Esophagus (tissue), 2 donors: ENCODE measurements around the gene ALKBH7. TPM values are rescaled to one million over a fixed set of nuclear protein-coding genes. Genes with fewer than 3 reads are reported as not detected.
A peak's percentile ranks its signal among the peaks of the same experiment; 100 is the strongest.

ENCODE experiments used
- H3K27ac ChIP-seq, 2 donors: one replicate each; pipeline ENCODE4 v1.5.1; 2013; ENCODE audit warnings: low read depth in 2 of 2, mild to moderate bottlenecking in 2 of 2, inconsistent platforms in 1 of 2, low read length in 1 of 2, moderate library complexity in 1 of 2
- H3K27me3 ChIP-seq, 2 donors: one replicate each; pipeline ENCODE4 v1.6.1; 2013; ENCODE audit warnings: low read length in 2 of 2, control low read depth in 1 of 2, mild to moderate bottlenecking in 1 of 2; ENCODE audit not compliant: insufficient read depth in 2 of 2, control insufficient read depth in 1 of 2
- H3K36me3 ChIP-seq, 2 donors: one replicate each; pipeline ENCODE4 v1.6.1; 2013; ENCODE audit warnings: low read length in 1 of 2; ENCODE audit not compliant: control insufficient read depth in 2 of 2, insufficient read depth in 2 of 2
- H3K4me1 ChIP-seq, 2 donors: one replicate each; pipeline ENCODE4 v1.6.1; 2013; ENCODE audit warnings: low read length in 1 of 2; ENCODE audit not compliant: control insufficient read depth in 2 of 2, insufficient read depth in 2 of 2
- H3K4me3 ChIP-seq, 2 donors: one replicate each; pipeline ENCODE4 v1.5.1; 2013; ENCODE audit warnings: low read length in 2 of 2, mild to moderate bottlenecking in 2 of 2, low read depth in 1 of 2, moderate library complexity in 1 of 2
- H3K9me3 ChIP-seq, 2 donors: one replicate each; pipeline ENCODE4 v1.6.1; 2013; ENCODE audit warnings: mild to moderate bottlenecking in 2 of 2, low read depth in 1 of 2, low read length in 1 of 2, moderate library complexity in 1 of 2; ENCODE audit not compliant: control insufficient read depth in 2 of 2, insufficient read depth in 1 of 2
- WGBS, 2 donors: extraction: QIAGEN DNeasy Blood & Tissue Kit; methylation state at CpG; one replicate each; pipeline ENCODE4 v1.1.7; 2013; 5-methylcytosine and 5-hydroxymethylcytosine counted together
- polyA plus RNA-seq, 2 donors: library from polyadenylated mRNA; stranded (reverse); fragments of 200-250 nt; gene quantifications; one replicate each; pipeline ENCODE4 v1.2.3, GENCODE V29; 2013
- donor health status: healthy with polysubstance abuse.
- donor health status: Bipolar disorder and iron deficiency.

ALKBH7 gene
- polyA plus RNA-seq, 2 donors = 40.6 to 57.1 TPM

- WGBS, 2 donors = 74 to 82% methylated on average over 20 of the region's 20 CpGs
- peaks cover 29 to 52% of the 10 kb centered on the region in 2 donors for H3K36me3 ChIP-seq
Observed at GRCh38 chr19:6421075-6422014, 48.8 kb downstream of the ALKBH7 start.

GRCh38 chr19:6423499-6424194, 51.1 kb downstream of the ALKBH7 start:
- peaks cover 15 to 29% of the 10 kb centered on the region in 2 donors for H3K36me3 ChIP-seq
- H3K4me3 ChIP-seq = peak overlapping the region; percentile 74 to 95
- H3K9me3 ChIP-seq = no peaks in the 10 kb centered on the region
- H3K27ac ChIP-seq = peak overlapping the region; percentile 67 to 79
- no peaks in the 10 kb centered on the region for H3K27me3 ChIP-seq
- peaks cover 0 to 10% of the 10 kb centered on the region in 2 donors for H3K4me1 ChIP-seq
- 1% methylated on average over 19 to 20 of the region's 20 CpGs for WGBS, 2 donors

More at GRCh38 chr19:6421075-6422014, 48.8 kb downstream of the ALKBH7 start:
- no peak overlapping the region for H3K4me3 ChIP-seq
- peaks cover 0 to 10% of the 10 kb centered on the region in 2 donors for H3K4me1 ChIP-seq
- H3K27ac ChIP-seq = no peak overlapping the region
- H3K27me3 ChIP-seq = no peaks in the 10 kb centered on the region
- no peaks in the 10 kb centered on the region for H3K9me3 ChIP-seq

- H3K36me3 ChIP-seq = peaks cover 9 to 23% of the 10 kb centered on the region in 2 donors
- peaks cover 0 to 10% of the 10 kb centered on the region in 2 donors for H3K4me1 ChIP-seq
- 1% methylated on average over 65 to 114 of the region's 114 CpGs for WGBS, 2 donors
- no peaks in the 10 kb centered on the region for H3K9me3 ChIP-seq
- no peaks in the 10 kb centered on the region for H3K27me3 ChIP-seq
- H3K4me3 ChIP-seq = peak within 1 kb of the TSS; percentile 74 to 95
- peak within 1 kb of the TSS; percentile 85 to 93 for H3K27ac ChIP-seq
Observed at GRCh38 chr19:6424195-6424938, 51.8 kb downstream of the ALKBH7 start, which contains the start of gene KHSRP. TSS of gene KHSRP (minus strand) at chr19:6424811. CDS start at chr19:6424701, 110 bp downstream.

Other genes with a start within 250 kb of the ALKBH7 start
- gene ACSBG2, start 237.1 kb upstream of the ALKBH7 start, polyA plus RNA-seq = under 1 TPM in 1 of 2 donors, not detected in 1; 0.12 TPM
- gene MLLT1, start 92.8 kb upstream of the ALKBH7 start, polyA plus RNA-seq = 10 to 100 TPM; 15.5 to 16.3 TPM
- 1 to 10 TPM; 6.2 to 7.4 TPM for gene ACER1, start 39.2 kb upstream of the ALKBH7 start, polyA plus RNA-seq
- 10 to 100 TPM; 38.0 to 65.5 TPM for gene CLPP, start 11.3 kb upstream of the ALKBH7 start, polyA plus RNA-seq
- under 1 TPM; 0.47 to 0.79 TPM for gene PSPN, start 3.1 kb downstream of the ALKBH7 start, polyA plus RNA-seq
- gene GTF2F1, start 20.4 kb downstream of the ALKBH7 start, polyA plus RNA-seq = 10 to 100 TPM; 35.7 to 46.6 TPM
- 10 to 100 TPM; 91.9 to 96.2 TPM for gene KHSRP, start 52.0 kb downstream of the ALKBH7 start, polyA plus RNA-seq
- 1 to 10 TPM in 1 of 2 donors, under 1 TPM in 1; 0.36 to 1.4 TPM for gene SLC25A41, start 61.0 kb downstream of the ALKBH7 start, polyA plus RNA-seq
- 10 to 100 TPM; 43.5 to 66.0 TPM for gene SLC25A23, start 87.0 kb downstream of the ALKBH7 start, polyA plus RNA-seq
- 10 to 100 TPM; 50.8 to 87.6 TPM for gene CRB3, start 91.5 kb downstream of the ALKBH7 start, polyA plus RNA-seq
- gene DENND1C, start 109.0 kb downstream of the ALKBH7 start, polyA plus RNA-seq = 1 to 10 TPM; 1.8 to 3.9 TPM
- gene TUBB4A, start 129.5 kb downstream of the ALKBH7 start, polyA plus RNA-seq = under 1 TPM; 0.06 to 0.16 TPM
- 1 to 10 TPM; 4.8 to 8.2 TPM for gene TNFSF9, start 158.2 kb downstream of the ALKBH7 start, polyA plus RNA-seq
- gene CD70, start 218.4 kb downstream of the ALKBH7 start, polyA plus RNA-seq = under 1 TPM; 0.20 to 0.26 TPM